Smooth muscle cell (in vitro differentiated cells): Measurements from ENCODE around the gene KAT5. TPM values are rescaled to one million over a fixed set of nuclear protein-coding genes. Genes with fewer than 3 reads are reported as not detected.
"Not testable (repeated sequence)": the region's sequence is repeated elsewhere in the genome, so short reads cannot be mapped to it uniquely, and the experiment has no call there.

Experiments
- DNase-seq: peaks from one replicate; lab custom pipeline; 2025; ENCODE audit not compliant: unreplicated experiment; lab: John Stamatoyannopoulos, UW
- H2AFZ ChIP-seq: fragments of 200-600 bp; sonication (generic); 2 replicates; pipeline ENCODE4 v1.6.0; 2016; ENCODE audit warnings: antibody characterized with exemption, low read depth, mild to moderate bottlenecking
- H3F3A ChIP-seq: fragments of 200-600 bp; sonication (generic); 2 replicates; pipeline ENCODE4 v1.6.0; 2017; ENCODE audit warnings: antibody characterized with exemption, low read depth
- H3K27ac ChIP-seq: fragments of 200-600 bp; sonication (generic); 2 replicates; pipeline ENCODE4 v1.5.1; 2016; ENCODE audit warnings: low read depth, mild to moderate bottlenecking
- H3K27me3 ChIP-seq: fragments of 200-600 bp; sonication (generic); 2 replicates; pipeline ENCODE4 v1.6.1; 2016; ENCODE audit warnings: low read depth, mild to moderate bottlenecking
- H3K36me3 ChIP-seq: fragments of 200-600 bp; sonication (generic); 2 replicates; pipeline ENCODE4 v1.5.1; 2016; ENCODE audit warnings: low read depth
- H3K4me1 ChIP-seq: fragments of 200-600 bp; sonication (generic); 2 replicates; pipeline ENCODE4 v1.5.1; 2016; ENCODE audit warnings: low read depth
- H3K4me2 ChIP-seq: fragments of 200-600 bp; sonication (generic); 2 replicates; pipeline ENCODE4 v1.6.0; 2016; ENCODE audit warnings: mild to moderate bottlenecking
- H3K4me3 ChIP-seq: fragments of 200-600 bp; sonication (generic); 2 replicates; pipeline ENCODE4 v1.5.1; 2016; ENCODE audit warnings: mild to moderate bottlenecking
- H3K79me2 ChIP-seq: fragments of 200-600 bp; sonication (generic); 2 replicates; pipeline ENCODE4 v1.6.0; 2016; ENCODE audit warnings: low read depth, mild to moderate bottlenecking
- H3K9ac ChIP-seq: fragments of 200-600 bp; sonication (generic); 2 replicates; pipeline ENCODE4 v1.6.0; 2016; ENCODE audit warnings: low read depth
- H3K9me3 ChIP-seq: fragments of 200-600 bp; sonication (generic); replicated peaks from 2 replicates; pipeline ENCODE4 v1.5.1; 2016; ENCODE audit warnings: low read depth
- H4K20me1 ChIP-seq: fragments of 200-600 bp; sonication (generic); 2 replicates; pipeline ENCODE4 v1.6.0; 2016; ENCODE audit warnings: low read depth
- CTCF ChIP-seq: fragments of 200-600 bp; sonication (generic); IDR thresholded peaks from 2 replicates; pipeline ENCODE4 v1.5.1; 2017; ENCODE audit warnings: borderline replicate concordance, mild to moderate bottlenecking, antibody characterized with exemption; ENCODE audit not compliant: insufficient read depth, poor library complexity, severe bottlenecking
- WGBS: methylation state at CpG from one replicate; pipeline ENCODE4 v1.1.7; 2016; ENCODE audit warnings: low lambda C conversion rate; 5-methylcytosine and 5-hydroxymethylcytosine counted together
- polyA plus RNA-seq: library from polyadenylated mRNA; unstranded; fragments of >200 nt; fragmentation: Nextera tagmentation; extraction: Ambion mirVana; gene quantifications from 2 replicates; pipeline ENCODE4 v1.2.1, GENCODE V29; 2016
- total RNA-seq: library from RNA; depleted of rRNA; stranded (reverse); fragments of >200 nt; gene quantifications from 2 replicates; pipeline ENCODE4 v1.2.3, GENCODE V29; 2014

The KAT5 gene
- total and polyA plus RNA-seq, 2 experiments from 2014 or later, result 37.0 to 38.8 TPM

DNA sequence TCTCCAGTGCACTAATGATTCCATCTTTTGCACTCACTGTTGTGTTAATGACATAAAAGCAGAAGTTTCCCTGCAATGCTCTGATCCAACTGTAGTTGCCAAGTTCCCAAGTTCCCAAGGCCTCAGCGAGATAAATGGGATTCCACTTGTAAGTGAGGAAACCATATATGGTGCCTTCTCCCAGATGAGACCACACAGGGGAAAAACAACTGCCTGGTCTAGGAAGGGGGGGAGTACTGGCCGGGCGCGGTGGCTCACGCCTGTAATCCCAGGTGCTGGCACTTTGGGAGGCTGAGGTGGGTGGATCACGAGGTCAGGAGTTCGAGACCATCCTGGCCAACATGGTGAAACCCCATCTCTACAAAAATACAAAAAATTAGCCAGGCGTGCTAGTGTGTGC is 26.1 kb upstream of the KAT5 start:
- H3K27ac ChIP-seq, result no peak overlapping the region
- H3K4me2 ChIP-seq, result no peak overlapping the region
- no peaks in the 10 kb centered on the region for H3K9me3 ChIP-seq
- peaks cover 3% of the 10 kb centered on the region for H3K27me3 ChIP-seq
- H3K36me3 ChIP-seq, result no peaks in the 10 kb centered on the region
- DNase-seq, result no peak
- H3K79me2 ChIP-seq, result no peaks in the 10 kb centered on the region
- no peaks in the 10 kb centered on the region for H3K4me1 ChIP-seq
- H4K20me1 ChIP-seq, result no peaks in the 10 kb centered on the region
- no peak overlapping the region for H3K4me3 ChIP-seq
- no peak for TF ChIP-seq CTCF
- no peaks in the 10 kb centered on the region for H3F3A ChIP-seq
- no peak overlapping the region for H3K9ac ChIP-seq
- no peak overlapping the region for H2AFZ ChIP-seq
- WGBS, result 80% methylated on average over 8 of the region's 8 CpGs

- not testable (repeated sequence) for H3K27me3 ChIP-seq, H3K4me2 ChIP-seq, H3K36me3 ChIP-seq, H3K9me3 ChIP-seq, H3K4me3 ChIP-seq, H2AFZ ChIP-seq, H3K9ac ChIP-seq, H3K4me1 ChIP-seq, H4K20me1 ChIP-seq, H3K79me2 ChIP-seq, H3F3A ChIP-seq, H3K27ac ChIP-seq, DNase-seq
- 96% methylated on average over 8 of the region's 8 CpGs for WGBS
These were observed 20.2 kb upstream of the KAT5 start for GRCh38 chr11:65691847-65692246.

- 81% methylated on average over 11 of the region's 11 CpGs for WGBS
- Histone ChIP-seq H3K4me1 (no peaks in the 10 kb centered on the region), H3K36me3 (no peaks in the 10 kb centered on the region), H3K4me2 (no peak overlapping the region), H4K20me1 (no peaks in the 10 kb centered on the region), H3F3A (no peaks in the 10 kb centered on the region), H3K9me3 (no peaks in the 10 kb centered on the region), H2AFZ (no peak overlapping the region), H3K4me3 (no peak overlapping the region), H3K27me3 (no peaks in the 10 kb centered on the region), H3K27ac (no peak overlapping the region), H3K79me2 (no peaks in the 10 kb centered on the region), H3K9ac (no peak overlapping the region)
- TF ChIP-seq CTCF, result no peak
- DNase-seq, result no peak
These were observed 19.7 kb upstream of the KAT5 start for GRCh38 chr11:65692367-65692766.

- Histone ChIP-seq H3K36me3 (no peaks in the 10 kb centered on the region), H3K79me2 (no peaks in the 10 kb centered on the region), H3K9ac (no peak overlapping the region), H3K4me1 (no peaks in the 10 kb centered on the region), H3K4me3 (no peak overlapping the region), H3F3A (no peaks in the 10 kb centered on the region), H3K27ac (no peak overlapping the region), H3K9me3 (no peaks in the 10 kb centered on the region), H3K27me3 (peaks cover 2% of the 10 kb centered on the region), H4K20me1 (no peaks in the 10 kb centered on the region), H3K4me2 (no peak overlapping the region), H2AFZ (no peak overlapping the region)
- WGBS, result 92% methylated on average over 12 of the region's 12 CpGs
- no peak for DNase-seq
- no peak for TF ChIP-seq CTCF
These were observed 16.4 kb upstream of the KAT5 start for GRCh38 chr11:65695459-65696241.
